ENCODE measurements around the gene SYCP2.

DNA sequence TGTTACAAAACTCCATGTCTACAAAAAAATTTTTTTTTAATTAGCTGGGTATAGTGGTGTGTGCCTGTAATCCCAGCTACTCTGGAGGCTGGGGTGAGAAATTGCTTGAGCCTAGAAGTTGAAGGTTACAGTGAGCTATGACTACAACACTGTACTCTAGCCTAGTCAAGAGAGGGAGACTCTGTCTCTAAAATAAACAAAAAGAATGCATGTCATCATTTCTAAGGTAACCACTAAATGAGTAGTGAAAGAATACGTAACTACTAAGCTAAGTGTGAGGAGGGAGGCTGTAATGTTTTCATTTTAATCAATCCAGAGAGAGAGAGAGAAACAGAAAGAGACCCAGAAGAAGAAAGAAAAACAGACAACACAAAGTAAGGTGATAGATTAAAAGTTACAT is 9.9 kb downstream of the SYCP2 start:
- TF ChIP-seq GATA2 (IDR thresholded peaks at IDR 0.05; ENCODE audit: low read depth, low read length) = no peak
- no peak for TF ChIP-seq GATA3 (IDR thresholded peaks at IDR 0.05; ENCODE audit: low read depth, low read length)
